Dermis microvascular lymphatic vessel endothelial cell (primary cell): Measurements from ENCODE around the gene ADAP1. TPM values are rescaled to one million over a fixed set of nuclear protein-coding genes. Genes with fewer than 3 reads are reported as not detected.
"Not testable (repeated sequence)": the region's sequence is repeated elsewhere in the genome, so short reads cannot be mapped to it uniquely, and the experiment has no call there.

Source experiments
- DNase-seq, 2 donors: peaks; one replicate each; pipeline versions ENCODE4 v3.0.0 to v3.0.0-alpha.2; 2010; ENCODE audit warnings: low read depth in 2 of 2
- total RNA-seq: library from RNA; depleted of rRNA; stranded (reverse); fragments of >200 nt; gene quantifications from 2 replicates; pipeline ENCODE4 v1.2.1, GENCODE V29; 2014

Gene ADAP1
- total RNA-seq, 1 donor from 2014 or later = 1.8 TPM

DNA sequence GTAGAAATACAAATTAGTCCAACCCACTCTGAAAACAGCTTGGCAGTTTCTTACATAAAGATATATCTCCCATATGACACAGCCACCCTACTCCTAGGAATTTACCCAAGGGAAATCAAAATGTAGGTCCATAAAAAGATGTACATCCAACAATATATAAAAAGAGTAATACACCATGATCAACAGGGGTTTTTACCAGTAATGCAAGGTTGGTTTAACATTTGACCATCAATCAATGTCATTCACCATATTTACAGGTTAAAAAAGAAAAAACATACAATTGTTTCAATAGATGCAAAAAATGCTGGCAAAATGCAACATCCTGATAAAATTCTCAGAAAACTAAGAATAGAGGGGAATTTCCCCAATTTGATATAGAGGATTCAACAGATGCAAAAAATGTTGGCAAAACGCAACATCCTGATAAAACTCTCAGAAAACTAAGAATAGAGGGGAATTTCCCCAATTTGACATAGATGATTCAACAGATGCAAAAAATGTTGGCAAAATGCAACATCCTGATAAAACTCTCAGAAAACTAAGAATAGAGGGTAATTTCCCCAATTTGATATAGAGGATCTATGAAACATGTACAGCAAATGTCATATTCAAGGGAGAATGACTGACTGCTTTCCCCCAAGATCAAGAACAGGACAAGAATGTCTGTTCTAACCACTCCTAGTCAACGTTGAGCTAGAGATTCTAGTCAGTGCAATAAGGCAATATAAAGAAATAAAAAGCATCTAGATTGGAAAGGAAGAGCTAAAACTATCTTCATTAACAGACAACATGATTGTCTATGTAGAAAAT is 13.7 kb downstream of the ADAP1 start:
- DNase-seq = peak in 1 of 2 donors; percentile 21

GRCh38 chr7:939843-940242 is 14.6 kb downstream of the ADAP1 start:
- DNase-seq = no peak

DNA sequence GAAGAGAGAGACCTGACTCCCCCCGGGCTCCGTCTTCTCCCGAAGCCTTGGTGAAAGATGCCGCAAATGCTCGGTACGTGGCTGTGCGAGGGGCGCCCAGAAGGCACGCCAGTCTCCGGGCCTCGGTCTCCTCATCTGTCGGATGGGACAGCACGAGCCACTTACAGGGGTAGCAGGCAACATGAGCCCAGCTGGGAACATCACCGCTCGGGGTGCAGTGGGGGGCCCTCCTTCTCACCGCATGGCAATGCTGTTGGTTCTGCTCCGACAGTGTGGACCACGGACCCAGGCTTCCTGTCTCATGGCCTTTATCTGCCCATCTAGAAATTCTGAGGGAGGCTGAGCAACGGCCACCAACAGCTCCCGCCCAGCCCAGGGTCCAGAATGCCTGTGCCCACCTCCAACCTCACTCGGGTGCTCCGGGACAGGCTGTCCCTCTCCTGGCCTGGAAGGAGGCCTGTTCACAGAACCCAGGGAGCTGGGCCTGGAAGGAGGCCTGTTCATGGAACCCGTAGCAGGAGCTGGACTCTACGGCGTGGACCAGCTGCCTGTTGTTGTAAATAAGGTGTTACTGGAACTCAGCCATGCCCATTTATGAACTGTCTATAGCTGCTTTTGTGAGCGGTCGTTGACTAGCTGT is 15.8 kb downstream of the ADAP1 start:
- no peak for DNase-seq

DNA sequence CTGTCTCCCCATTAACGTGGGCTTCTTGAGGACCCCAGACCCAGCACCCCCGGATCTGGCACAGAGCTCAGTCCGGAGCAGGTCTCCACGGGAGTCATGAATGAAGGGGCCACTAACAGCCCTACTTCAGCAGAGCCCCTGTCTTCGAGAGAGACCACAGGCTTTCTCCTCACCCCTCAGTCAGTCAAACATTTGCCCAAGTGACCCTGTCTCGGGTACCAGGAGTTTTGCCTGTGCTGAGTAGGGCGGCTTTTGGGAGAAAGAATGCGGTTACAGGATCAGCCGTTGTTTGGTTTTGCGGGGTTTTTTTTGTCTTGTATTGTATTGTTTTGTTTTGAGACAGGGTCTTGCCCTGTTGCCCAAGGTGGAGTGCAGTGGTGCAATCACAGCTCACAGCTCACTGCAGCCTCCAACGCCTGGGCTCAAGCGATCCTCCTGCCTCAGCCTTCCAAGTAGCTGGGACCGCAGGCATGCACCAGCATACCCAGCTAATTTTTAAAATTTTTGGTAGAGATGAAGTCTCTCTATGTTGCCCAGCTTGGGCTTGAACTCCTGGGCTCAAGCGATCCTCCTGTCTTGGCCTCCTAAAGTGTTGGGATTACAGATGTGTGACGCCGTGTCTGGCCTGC is 16.5 kb downstream of the ADAP1 start:
- DNase-seq = no peak

- DNase-seq = no peak
Observed at GRCh38 chr7:936386-937054, 18.0 kb downstream of the ADAP1 start.

DNA sequence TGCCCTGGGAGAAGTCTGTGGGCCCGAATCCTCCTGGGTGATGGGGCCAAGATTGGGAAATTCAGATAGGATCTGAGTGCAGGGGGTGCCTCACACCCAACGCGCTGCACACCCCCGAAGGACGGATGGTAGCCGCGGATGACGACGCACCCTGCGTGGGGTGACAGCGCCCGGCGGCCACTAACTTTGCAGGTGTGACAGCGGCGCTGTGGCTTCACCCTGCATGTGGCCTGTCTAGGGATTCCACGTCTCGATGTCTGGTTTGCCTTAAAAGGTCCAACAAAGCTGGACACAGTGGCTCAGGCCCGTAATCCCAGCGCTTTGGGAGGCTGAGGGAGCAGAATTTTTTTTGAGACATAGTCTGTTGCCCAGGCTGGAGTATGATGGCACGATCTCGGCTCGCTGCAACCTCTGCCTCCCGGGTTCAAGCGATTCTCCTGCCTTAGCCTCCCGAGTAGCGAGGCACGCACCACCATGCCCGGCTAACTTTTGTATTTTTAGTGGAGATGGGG is 18.6 kb downstream of the ADAP1 start:
- no peak for DNase-seq

DNA sequence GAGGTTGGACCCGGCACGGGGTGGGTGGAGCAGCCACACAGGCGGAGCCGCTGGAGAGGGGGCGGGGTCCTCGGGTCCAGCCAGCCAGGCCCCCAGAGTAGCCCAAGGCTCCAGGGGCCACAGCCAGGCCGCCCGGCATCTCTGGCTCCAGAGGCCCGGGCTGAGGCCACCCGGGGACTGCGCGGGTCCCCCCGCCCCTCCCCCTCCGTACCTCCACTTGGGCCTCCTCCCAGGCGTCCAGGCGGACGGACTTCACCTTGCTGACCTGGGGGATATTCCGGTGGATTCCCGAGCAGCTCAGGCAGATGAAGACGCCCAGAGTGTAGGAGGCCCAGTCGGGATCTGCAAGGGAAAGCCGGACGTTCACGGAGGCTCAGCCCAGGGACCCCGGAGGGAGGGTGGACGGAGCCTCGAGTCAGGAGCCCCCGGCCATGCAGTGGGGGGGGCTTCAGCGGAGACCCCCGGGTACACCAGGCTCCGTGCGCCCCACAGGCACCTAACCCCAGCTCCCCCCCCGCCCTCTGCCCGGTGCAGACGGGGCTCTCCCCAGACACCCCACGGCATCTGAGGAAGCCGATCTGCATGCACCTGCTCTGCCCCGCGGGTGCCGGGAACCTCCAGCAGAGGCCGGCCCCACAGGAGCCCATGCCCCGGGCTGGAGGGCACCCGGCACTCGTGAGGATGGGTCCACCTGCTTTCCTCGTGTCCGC is 19.2 kb downstream of the ADAP1 start:
- no peak for DNase-seq

- DNase-seq = no peak
Observed at GRCh38 chr7:934469-935163, 19.9 kb downstream of the ADAP1 start.

- no peak for DNase-seq
Observed at GRCh38 chr7:932651-932975, 21.9 kb downstream of the ADAP1 start.

DNA sequence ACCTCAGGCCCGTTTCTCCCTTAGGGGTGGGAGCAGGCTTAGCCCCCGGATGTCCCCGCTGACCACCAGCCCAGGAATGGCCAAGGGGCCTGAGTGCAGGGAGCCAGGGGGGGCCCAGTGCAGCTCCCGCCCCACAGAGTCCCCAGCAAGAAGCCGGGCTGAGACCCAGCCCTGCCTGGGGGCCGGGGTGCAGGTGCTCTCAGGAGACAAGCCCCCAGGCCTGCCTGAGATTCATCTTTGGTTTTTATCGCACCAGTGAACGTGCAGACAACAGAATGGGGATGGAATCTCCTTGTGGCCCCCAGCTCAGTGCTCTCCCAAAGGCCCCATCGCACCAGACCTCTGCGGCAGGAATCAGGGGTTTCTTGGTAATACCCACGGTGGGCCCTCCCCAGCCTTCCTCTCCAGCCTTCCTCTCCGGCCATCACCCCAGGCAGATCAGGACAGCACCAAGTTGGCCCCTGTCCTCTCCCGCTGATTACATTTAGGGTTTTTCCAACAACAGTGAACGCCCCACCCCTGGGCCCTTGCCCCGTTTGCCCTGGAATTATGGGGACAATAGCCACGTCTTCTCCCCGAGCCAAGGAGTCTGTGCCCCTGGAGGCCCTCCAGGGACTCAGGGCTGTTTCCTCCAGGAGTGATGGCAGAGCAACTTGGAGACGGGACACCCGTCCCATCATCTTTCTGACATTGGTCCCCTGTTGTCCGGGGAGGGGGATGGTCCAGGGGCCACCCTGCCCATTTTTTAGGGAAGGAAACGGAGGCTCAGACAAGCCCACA is 22.4 kb downstream of the ADAP1 start:
- DNase-seq = no peak

DNA sequence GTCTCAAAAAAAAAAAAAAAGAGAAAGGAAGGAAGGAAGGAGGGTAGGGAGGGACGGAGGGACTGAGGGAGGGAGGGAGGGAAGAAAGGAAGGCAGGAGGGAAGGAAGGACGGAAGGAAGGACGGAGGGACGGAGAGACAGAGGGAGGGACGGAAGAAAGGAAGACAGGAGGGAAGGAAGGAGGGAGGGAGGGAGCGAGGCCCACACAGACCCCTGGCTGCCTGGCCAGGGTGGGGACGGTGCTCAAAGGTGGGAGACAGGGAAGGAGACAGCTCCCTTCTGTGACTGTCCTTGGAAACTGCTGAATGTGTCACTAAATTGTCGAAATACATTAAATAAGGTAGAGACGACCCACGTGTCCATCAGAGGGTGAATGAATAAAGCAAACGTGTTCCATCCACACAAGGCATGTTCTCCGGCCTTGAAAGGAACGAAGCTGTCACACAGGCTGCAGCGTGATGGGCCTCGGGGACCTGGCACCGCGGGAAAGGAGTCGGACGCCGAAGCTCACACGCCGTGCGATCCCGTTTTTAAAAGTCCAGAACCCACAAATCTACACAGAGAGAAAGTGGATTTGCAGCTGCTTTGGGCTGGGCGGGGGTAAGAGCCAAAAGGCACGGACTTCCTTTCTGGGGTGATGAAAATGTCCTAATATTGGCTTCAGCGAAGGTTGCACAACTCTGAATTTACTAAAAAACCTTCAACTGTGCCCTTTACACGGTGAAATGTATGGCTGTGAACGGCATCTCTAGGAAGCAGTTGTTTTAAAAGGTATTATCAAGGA is 23.3 kb downstream of the ADAP1 start:
- no peak for DNase-seq

- DNase-seq = no peak
Observed at GRCh38 chr7:929311-929711, 25.2 kb downstream of the ADAP1 start.

DNA sequence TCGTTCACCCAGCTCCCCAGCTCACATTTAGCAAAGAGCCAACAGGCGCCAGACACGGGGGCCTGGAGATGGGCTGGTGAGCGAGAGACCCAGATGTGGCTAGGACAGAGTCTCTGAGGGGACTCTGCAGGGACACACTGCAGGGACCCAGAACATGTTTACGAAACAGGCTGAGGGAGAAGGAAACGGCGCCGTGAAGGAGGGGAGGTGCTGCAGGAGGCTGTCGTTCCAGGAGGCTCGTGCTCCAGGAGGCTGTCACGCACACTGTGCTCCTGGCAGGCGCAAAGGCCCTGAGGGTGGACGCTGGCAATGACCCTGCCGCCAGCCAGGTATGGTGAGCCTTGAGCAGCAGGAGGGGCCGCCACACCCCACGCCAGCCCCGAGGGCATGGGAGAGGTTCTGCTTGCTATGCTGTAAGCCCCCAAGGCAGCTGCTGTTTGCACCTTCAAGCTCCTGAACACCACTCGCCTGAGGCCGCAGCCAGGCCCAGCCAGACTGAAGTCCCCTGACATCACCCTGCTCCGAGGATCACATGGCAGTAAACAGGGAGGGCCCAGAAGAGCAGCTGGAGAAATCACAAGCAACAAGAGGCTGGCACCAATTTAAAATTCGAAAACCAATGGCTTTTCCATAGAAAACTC is 27.3 kb downstream of the ADAP1 start:
- no peak for DNase-seq

DNA sequence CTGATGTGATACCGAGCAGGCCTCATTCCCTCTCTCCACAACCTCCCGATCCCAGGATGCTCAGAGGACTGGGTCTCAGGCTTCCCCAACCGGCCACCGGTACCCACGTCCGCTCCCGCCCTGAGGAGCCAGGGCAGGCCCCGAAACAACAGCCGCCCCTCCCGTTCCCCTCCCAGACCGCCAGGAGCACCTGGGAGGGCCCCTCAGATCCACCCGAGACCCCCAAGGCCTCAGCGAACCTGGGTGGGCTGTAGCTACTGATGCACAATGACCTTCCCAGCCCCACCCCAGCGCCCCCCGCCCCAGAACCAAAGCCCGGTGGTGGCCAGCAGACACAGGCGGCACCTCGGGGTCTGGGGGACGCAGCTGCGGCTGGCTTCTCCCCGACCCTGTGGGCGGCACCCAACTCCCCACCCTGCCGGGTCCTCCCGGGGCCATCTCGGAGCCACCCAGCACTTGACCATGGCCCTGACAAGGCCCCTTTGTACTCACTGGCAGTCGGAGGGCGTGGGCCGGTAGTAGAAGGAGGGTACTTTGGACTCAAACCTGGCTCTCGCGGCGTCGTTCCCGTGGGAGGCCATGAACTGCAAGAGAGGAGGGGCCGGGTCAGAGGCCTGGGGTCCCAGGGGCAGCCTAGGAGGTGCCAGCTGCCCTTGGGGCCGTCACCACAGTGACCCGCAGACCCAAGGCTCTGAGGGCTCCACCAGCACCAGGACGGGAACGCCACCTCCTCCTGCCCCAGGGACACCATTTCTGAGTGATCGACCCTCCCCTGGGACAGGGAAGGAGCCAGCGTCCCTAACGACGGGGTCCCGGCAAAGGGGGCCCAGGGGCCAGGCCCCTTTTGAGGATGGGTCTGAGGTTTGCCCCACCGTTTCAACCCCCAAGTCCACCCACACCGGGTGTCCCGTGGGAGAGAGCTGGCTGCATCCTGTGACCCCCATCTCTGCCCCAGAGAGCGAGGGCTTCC is 28.1 kb downstream of the ADAP1 start:
- no peak for DNase-seq

DNA sequence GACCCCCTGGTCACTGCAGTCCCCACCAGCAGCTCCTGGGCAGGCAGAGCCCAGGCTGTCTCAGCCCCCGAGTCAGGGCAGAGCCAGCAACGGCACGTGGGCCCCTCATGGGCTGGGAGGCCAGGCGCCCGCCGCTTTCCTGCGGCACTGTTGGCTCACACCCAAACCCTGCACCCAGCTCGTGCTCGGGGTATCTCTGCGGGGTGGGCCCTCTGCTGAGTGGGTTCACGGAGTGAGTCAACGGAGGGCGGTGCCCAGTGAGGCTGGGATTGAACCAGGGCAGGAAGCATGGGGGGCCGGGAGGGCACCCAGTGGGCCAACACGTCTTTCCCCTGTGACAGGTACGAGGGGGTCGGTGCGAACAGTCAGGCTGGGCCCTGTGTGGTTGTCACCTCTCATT is 28.9 kb downstream of the ADAP1 start:
- no peak for DNase-seq

DNA sequence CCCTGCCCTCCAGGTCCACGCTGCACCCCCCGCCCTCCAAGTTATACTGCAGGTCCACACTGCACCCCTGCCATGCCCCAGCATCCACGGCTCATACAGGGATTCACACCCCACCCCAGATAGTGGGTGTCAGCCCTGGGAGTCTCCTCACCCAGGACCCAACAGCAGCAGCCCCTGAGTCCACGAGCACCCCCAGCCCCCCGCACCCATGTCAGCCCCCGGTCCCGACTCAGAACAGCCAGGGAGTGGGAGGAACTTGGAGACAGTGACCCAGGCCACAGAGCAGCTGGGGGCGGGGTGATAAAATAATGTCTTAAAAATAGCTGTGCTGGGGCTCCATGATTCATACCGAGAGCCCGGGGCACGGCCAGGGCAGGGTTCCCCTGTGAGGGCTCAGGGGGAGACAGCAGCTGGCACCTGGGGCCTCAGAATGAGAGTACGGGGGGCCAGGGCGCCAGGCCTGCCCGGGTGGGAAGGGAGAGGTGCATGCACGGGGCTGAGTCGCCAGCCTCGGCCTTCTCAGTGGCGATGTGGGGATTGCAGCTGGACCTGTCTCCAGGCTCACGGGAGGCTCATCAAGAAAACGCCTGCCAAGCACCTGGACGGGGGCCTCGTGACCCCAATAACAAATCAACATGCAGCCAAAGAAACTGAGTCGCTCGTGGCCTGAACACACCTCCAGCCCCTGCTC is 29.8 kb downstream of the ADAP1 start:
- DNase-seq = no peak

DNA sequence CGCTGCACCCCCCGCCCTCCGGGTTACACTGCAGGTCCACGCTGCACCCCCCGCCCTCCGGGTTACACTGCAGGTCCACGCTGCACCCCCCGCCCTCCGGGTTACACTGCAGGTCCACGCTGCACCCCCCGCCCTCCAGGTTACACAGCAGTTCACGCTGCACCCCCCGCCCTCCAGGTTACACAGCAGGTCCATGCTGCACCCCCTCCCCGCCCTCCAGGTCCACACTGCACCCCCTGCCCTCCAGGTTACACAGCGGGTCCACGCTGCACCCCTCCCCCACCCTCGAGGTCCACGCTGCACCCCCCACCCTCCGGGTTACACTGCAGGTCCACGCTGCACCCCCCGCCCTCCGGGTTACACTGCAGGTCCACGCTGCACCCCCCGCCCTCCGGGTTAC is 30.4 kb downstream of the ADAP1 start:
- not testable (repeated sequence) for DNase-seq
